BLaER1 treated with 17β-estradiol and CSF1 and Interleukin-3, amounts not matched to agents 10 nM and 100 nM (cell line): ENCODE results near the gene SYT6.

Experiments
- H3K27ac ChIP-seq, 11 experiments: shearing (Covaris generic); formaldehyde crosslinking; 2 replicates each; pipeline ENCODE4 v1.8.1; 2022
- H3K27me3 ChIP-seq, 11 experiments: shearing (Covaris generic); formaldehyde crosslinking; 2 replicates each; pipeline ENCODE4 v1.8.1; 2022
- H3K36me3 ChIP-seq, 11 experiments: shearing (Covaris generic); formaldehyde crosslinking; 2 replicates each; pipeline ENCODE4 v1.8.1; 2022
- H3K4me1 ChIP-seq, 10 experiments: shearing (Covaris generic); formaldehyde crosslinking; 2 replicates each; pipeline ENCODE4 v1.8.1; 2022
- H3K4me2 ChIP-seq, 11 experiments: shearing (Covaris generic); formaldehyde crosslinking; 2 replicates each; pipeline ENCODE4 v1.8.1; 2022
- H3K4me3 ChIP-seq, 10 experiments: shearing (Covaris generic); formaldehyde crosslinking; 2 replicates each; pipeline ENCODE4 v1.8.1; 2022
- H3K9ac ChIP-seq, 11 experiments: shearing (Covaris generic); formaldehyde crosslinking; 2 replicates each; pipeline ENCODE4 v1.8.1; 2022
- H3K9me3 ChIP-seq, 11 experiments: shearing (Covaris generic); formaldehyde crosslinking; replicated peaks in 1 of 11; 2 replicates each; pipeline ENCODE4 v1.8.1; 2022
- H4K20me1 ChIP-seq, 11 experiments: shearing (Covaris generic); formaldehyde crosslinking; 2 replicates each; pipeline ENCODE4 v1.8.1; 2022
- Cebpa-rat ChIP-seq, 11 experiments: shearing (Covaris generic); IDR thresholded peaks; 2 replicates each; pipeline ENCODE4 v1.8.1; 2022

The SYT6 gene

DNA sequence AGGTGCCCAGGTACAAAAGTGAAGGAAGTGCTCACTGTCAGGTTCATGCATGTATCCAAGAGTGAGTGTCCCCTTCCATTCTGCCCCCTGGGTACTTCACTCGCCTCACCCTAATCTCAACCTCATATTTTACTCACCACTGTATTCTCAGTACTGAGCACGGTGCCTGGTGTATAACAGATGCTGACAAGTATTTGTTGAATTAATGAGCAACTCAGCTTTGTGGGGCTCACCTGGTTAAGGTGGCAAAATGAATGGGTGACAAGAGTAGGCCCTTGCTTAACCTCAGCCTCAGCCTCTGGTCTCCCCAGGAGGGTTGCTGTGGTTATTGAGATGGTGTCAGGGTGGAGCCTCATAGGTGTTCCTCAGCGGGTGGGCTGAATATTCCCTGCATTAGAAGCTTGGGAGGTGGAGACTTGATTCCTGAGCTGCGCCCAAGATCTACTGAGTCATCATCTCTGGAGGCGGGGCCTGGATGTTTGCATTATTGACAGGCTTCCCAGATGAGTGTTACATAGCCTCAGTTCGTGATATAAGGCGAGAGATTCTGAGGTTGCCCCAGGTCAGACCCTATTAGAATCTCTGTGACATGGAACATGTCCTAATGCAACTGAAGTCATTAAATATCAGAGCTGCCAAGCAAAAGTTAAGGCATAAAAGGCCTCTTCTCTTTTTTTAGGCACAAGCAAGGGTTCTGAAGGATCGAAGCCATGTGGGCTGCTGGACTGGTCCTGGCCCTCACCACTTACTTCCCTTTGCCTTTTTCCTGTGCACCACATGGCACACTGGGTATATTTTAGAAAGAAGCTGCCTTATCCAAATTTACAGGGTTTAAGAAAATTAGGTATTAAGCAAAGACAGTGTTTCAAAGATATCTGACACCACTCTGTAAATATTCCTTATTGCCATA is 39.2 kb downstream of the SYT6 start:
- H3K9me3 ChIP-seq: no peaks in the 10 kb centered on the region
- no peak for TF ChIP-seq Cebpa-rat (IDR thresholded peaks at IDR 0.05)
- no peak overlapping the region for H3K4me3 ChIP-seq
- peak overlapping the region; percentile 0 to 94 (median 77); a peak in 21 of 22 replicates for H3K27ac ChIP-seq
- H3K4me1 ChIP-seq: peaks cover 27 to 98% (median 66%) of the 10 kb centered on the region in 10 experiments
- no peaks in the 10 kb centered on the region for H3K36me3 ChIP-seq
- H3K9ac ChIP-seq: peak overlapping the region in 8 of 11 experiments; percentile 13 to 81 (median 74); a peak in 12 of 22 replicates
- no peaks in the 10 kb centered on the region for H3K27me3 ChIP-seq
- peak overlapping the region; percentile 77 to 95 (median 84) for H3K4me2 ChIP-seq
- H4K20me1 ChIP-seq: no peaks in the 10 kb centered on the region

DNA sequence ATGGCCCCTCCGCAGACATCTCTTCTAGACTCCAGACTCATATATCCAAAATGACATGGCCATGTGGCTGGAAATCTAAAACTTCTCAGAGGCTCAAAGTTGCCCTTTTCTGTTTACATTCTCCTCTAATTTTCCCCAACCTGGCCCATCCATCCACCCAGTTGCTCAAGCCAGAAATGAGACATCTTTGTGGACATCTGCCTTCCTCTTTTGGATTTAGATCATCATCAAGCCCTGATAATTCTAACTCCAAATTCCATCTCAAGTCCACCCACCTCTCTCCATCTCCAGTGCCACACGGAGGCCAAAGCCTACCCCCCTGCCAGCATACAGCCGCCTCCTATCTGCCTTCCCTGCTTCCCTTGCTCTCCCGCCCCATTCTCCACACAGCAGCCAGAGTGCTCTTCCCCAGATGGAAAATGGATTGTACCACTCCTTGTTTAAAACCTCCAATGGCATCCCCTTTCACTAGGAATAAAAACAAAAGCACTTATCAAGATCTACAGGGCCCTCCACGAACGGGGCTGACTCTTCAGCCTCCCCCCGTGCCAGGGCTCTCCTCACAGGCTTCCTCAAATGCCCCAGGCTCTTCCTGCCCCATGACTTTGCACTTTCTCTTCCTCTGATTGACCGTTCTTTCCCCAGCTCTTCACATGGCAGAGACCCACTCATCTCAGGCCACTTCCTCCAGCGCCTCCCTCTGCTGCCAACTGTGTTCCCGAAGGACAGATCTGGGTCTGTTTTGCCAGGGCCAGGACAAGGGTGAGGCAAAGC is 40.1 kb downstream of the SYT6 start:
- Histone ChIP-seq H3K4me2 (peak overlapping the region; percentile 77 to 95 (median 84)), H3K36me3 (no peaks in the 10 kb centered on the region), H3K27ac (peak overlapping the region; percentile 0 to 94 (median 77); a peak in 21 of 22 replicates), H3K27me3 (no peaks in the 10 kb centered on the region), H3K9me3 (no peaks in the 10 kb centered on the region), H3K9ac (peak overlapping the region in 9 of 11 experiments; percentile 31 to 81 (median 73); a peak in 16 of 22 replicates), H4K20me1 (no peaks in the 10 kb centered on the region), H3K4me3 (peak overlapping the region in 4 of 10 experiments; percentile 2 to 45 (median 28); a peak in 6 of 20 replicates), H3K4me1 (peaks cover 35 to 100% (median 71%) of the 10 kb centered on the region in 10 experiments)
- TF ChIP-seq Cebpa-rat (IDR thresholded peaks at IDR 0.05): no peak

DNA sequence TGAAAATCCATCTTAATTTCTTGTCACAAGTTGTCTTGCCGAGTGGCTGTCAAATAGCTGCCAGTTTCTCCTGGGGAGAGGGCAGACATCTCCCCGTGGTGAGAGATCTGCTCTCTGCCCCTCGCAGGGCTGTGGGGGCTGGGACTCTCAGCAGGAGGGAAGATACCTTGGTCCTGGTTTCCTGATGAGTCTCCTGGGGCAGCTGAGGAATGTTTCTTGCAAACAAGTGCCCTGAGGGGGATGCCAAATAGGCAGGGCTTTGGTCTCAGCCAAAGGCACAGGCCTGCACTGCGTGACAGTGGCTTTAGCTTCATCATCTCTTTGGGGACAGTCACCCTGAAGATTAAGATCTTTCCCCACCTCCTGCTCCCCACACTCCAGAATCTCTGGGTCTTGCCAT is 40.9 kb downstream of the SYT6 start:
- no peaks in the 10 kb centered on the region for H4K20me1 ChIP-seq
- H3K36me3 ChIP-seq: no peaks in the 10 kb centered on the region
- no peaks in the 10 kb centered on the region for H3K9me3 ChIP-seq
- peak overlapping the region; percentile 3 to 94 (median 77); a peak in 20 of 22 replicates for H3K27ac ChIP-seq
- peak overlapping the region; percentile 77 to 95 (median 84) for H3K4me2 ChIP-seq
- H3K27me3 ChIP-seq: no peaks in the 10 kb centered on the region
- no peak for TF ChIP-seq Cebpa-rat (IDR thresholded peaks at IDR 0.05)
- H3K4me3 ChIP-seq: peak overlapping the region in 2 of 10 experiments; percentile 2 to 45; a peak in 3 of 20 replicates
- H3K4me1 ChIP-seq: peaks cover 44 to 100% (median 73%) of the 10 kb centered on the region in 10 experiments
- peak overlapping the region in 7 of 11 experiments; percentile 31 to 81 (median 74); a peak in 10 of 22 replicates for H3K9ac ChIP-seq

DNA sequence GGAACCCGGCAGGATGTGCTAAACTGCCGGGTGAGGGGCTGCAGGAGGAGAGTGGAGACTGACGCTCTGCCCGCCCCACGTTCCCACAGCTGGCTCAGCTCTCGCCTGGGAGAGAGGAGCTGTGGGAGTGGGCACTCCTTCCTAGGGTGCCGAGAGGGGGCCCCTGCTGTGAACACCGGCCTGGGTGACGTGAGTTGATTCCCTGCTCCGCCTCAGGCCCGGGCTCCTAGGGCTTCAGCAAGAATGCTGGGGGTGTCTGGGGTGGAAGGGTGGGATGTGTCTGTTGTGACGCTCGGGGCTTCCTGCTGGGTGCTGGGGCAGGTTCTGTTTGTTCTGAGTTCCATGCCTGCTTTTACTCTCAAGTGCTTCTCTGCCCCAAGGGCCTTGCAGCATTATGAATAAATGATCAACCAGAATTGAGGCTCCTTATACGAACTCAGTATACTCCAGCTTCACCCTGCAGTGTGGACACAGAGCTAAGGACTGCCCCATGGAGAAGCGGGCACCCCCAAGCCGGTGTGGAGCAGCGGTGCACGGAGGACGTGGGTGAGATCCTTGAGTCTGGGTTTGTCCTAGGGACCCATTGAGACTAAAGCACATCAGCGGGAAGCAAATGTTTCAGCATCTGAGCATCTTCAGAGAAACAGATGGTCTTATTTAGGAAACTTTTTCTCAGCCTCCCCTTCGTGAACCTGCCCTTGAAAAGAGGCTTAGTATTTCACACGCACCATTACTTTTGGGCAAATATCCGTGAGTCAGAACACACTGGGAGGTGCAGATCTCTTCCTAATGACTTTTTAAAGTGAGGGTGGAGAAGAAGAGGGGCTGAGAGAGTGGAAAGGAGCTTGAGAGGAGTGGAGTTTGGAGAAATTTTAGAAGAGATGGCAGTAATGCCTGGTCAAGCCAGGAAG is 41.7 kb downstream of the SYT6 start:
- peak overlapping the region in 3 of 11 experiments; percentile 74 to 81 (median 77); a peak in 4 of 22 replicates for H3K9ac ChIP-seq
- no peak for TF ChIP-seq Cebpa-rat (IDR thresholded peaks at IDR 0.05)
- peak overlapping the region in 9 of 11 experiments; percentile 71 to 94 (median 90); a peak in 17 of 22 replicates for H3K27ac ChIP-seq
- H3K4me2 ChIP-seq: peak overlapping the region; percentile 77 to 95 (median 84)
- H3K9me3 ChIP-seq: no peaks in the 10 kb centered on the region
- no peaks in the 10 kb centered on the region for H3K27me3 ChIP-seq
- no peaks in the 10 kb centered on the region for H4K20me1 ChIP-seq
- no peak overlapping the region for H3K4me3 ChIP-seq
- H3K4me1 ChIP-seq: peaks cover 51 to 100% (median 79%) of the 10 kb centered on the region in 10 experiments
- H3K36me3 ChIP-seq: no peaks in the 10 kb centered on the region

DNA sequence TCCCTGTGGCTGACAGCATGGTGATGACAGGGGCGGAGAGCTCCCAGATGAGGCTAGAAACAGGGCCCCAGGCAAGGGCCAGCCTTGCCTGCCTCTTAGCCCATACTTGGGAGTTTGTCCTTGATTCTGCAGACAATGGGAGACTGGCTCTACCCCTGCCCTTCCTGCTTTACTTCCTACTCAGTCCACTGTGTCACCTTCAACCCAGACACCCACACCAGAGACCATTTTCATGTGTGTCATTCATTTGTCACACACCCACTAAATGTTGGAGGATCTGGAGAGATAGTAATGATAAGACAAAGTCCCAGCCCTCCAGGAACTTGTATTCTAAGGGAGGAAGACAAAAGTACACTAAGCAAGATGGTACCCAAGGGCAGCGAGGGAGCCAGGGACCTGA is 43.7 kb downstream of the SYT6 start:
- no peaks in the 10 kb centered on the region for H3K27me3 ChIP-seq
- peaks cover 56 to 96% (median 77%) of the 10 kb centered on the region in 10 experiments for H3K4me1 ChIP-seq

DNA sequence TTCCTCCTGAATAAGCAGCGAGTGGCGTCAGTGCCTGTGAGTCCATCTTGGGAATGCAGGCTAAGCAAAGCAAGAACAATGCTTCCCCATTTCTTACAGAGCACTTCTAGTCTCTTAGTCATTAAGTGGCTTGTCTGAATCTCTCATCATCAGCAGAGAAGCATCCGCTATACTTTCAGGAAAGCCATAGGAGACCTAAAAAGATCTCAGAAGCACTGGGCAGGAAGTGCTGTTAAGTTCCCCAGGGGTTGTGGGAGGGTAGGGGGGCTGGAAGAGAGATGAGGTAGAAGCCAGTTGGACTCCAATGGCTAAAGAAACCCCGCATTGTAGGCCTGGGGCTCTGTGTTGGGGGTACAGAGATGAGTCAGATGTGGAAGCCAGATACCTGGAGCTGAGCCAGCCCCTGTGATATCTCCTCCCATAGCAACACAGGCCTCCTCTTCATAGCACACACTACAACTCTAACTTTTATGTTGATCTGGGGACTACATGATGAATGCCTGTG is 44.9 kb downstream of the SYT6 start:
- peak overlapping the region in 8 of 11 experiments; percentile 15 to 86 (median 65); a peak in 12 of 22 replicates for H3K27ac ChIP-seq
- no peaks in the 10 kb centered on the region for H3K9me3 ChIP-seq
- H3K9ac ChIP-seq: peak overlapping the region in 4 of 11 experiments; percentile 11 to 61 (median 18); a peak in 6 of 22 replicates
- H4K20me1 ChIP-seq: no peaks in the 10 kb centered on the region
- no peaks in the 10 kb centered on the region for H3K27me3 ChIP-seq
- no peaks in the 10 kb centered on the region for H3K36me3 ChIP-seq
- H3K4me2 ChIP-seq: peak overlapping the region; percentile 66 to 86 (median 76)
- no peak for TF ChIP-seq Cebpa-rat (IDR thresholded peaks at IDR 0.05)
- H3K4me1 ChIP-seq: peaks cover 56 to 92% (median 73%) of the 10 kb centered on the region in 10 experiments
- no peak overlapping the region for H3K4me3 ChIP-seq

More for the DNA sequence above, 43.7 kb downstream of the SYT6 start:
- peak overlapping the region in 5 of 11 experiments; percentile 18 to 86 (median 64); a peak in 8 of 22 replicates for H3K27ac ChIP-seq
- no peaks in the 10 kb centered on the region for H3K9me3 ChIP-seq
- no peaks in the 10 kb centered on the region for H3K36me3 ChIP-seq
- no peak for TF ChIP-seq Cebpa-rat (IDR thresholded peaks at IDR 0.05)
- peak overlapping the region in 6 of 11 experiments; percentile 71 to 86 (median 81); a peak in 11 of 22 replicates for H3K4me2 ChIP-seq
- H4K20me1 ChIP-seq: no peaks in the 10 kb centered on the region
- no peak overlapping the region for H3K4me3 ChIP-seq
- no peak overlapping the region for H3K9ac ChIP-seq

DNA sequence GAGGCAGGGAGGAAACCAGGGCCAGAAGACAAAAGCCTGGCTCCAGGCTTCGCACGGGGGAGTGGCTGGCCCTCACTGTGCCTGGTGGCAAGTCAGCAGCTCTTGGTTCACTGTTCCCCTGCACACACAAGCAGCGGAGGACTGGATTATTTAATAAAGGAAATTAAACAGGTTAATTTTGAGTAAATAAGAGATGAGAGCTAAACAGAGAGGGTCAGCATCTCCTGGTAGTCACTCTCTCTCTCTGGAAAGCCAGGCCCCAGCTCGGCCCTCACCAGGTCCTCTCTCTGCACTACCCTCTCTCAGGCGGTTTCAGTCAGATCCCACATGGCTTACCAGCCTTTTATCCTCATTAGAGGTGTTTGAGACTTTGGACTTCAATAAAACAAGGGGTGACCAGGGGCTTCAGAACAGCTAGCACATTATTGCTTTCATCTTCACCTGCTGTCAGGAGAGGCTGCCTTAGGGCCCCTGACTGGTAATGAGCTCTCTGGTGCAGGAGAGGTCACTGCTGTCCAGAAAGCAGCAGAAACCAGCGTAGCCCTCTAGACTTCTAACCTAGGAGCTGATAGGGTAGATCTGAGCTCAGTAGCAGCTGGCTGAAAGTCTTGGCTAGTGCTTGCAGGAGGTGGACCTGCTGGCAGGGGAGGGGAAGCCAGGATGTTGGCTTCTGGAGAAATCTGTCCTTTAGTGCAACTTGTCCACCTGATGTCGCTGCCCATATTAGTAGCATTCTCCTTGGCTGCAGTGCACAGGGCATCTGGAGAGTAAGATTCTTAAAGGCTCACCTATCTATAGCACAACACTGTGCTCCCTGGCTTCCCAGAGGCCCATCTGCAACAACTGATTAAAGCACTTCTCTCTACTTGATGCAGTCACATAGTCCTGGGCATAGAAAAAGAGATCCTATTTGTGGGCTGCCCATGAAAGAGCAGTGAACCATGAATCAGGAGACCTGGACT is 45.9 kb downstream of the SYT6 start:
- peak overlapping the region; percentile 66 to 86 (median 76) for H3K4me2 ChIP-seq
- H3K4me3 ChIP-seq: no peak overlapping the region
- no peaks in the 10 kb centered on the region for H4K20me1 ChIP-seq
- H3K9me3 ChIP-seq: no peaks in the 10 kb centered on the region
- peaks cover 54 to 90% (median 70%) of the 10 kb centered on the region in 10 experiments for H3K4me1 ChIP-seq
- peak overlapping the region in 7 of 11 experiments; percentile 15 to 86 (median 66); a peak in 11 of 22 replicates for H3K27ac ChIP-seq
- no peak for TF ChIP-seq Cebpa-rat (IDR thresholded peaks at IDR 0.05)
- no peaks in the 10 kb centered on the region for H3K36me3 ChIP-seq
- no peak overlapping the region for H3K9ac ChIP-seq
- H3K27me3 ChIP-seq: no peaks in the 10 kb centered on the region
